Measurements from ENCODE around the gene ERICH3.

Gene ERICH3

DNA sequence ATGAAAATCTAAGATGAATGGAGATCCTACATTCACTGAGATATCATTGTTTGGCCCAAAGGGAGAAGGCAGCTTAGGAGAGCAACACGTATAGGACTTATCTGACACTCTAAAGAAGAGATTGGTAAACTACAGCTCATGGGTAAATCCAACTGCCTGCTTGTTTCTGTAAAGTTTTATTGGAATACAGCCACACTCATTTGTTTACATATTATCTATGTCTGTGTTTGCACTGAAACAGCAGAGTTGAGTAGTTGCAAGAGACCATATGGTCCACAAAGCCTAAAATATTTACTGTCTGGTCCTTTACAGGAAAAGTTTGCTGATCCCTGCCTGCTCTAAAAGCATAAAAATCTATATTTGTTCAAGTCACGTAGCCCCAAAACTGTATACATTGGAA is 146.9 kb downstream of the ERICH3 start:
- no peaks in the 10 kb centered on the region for H3K4me1 ChIP-seq (ENCODE audit: control insufficient read depth, low read length)
- H3K36me3 ChIP-seq (ENCODE audit: control insufficient read depth, low read length): no peaks in the 10 kb centered on the region
- H3K4me2 ChIP-seq (ENCODE audit: low read length): no peak overlapping the region
- no peak for TF ChIP-seq EZH2phosphoT487 (IDR thresholded peaks at IDR 0.05; ENCODE audit: borderline replicate concordance, low read length)
- no peaks in the 10 kb centered on the region for H3F3A ChIP-seq (ENCODE audit: control insufficient read depth, insufficient read depth)
- no peaks in the 10 kb centered on the region for H4K20me1 ChIP-seq (ENCODE audit: control insufficient read depth, insufficient read depth, low read depth, low read length)
- H3K27me3 ChIP-seq (ENCODE audit: control insufficient read depth, low read length): no peaks in the 10 kb centered on the region
- no peaks in the 10 kb centered on the region for H3K79me2 ChIP-seq (ENCODE audit: control insufficient read depth, low read length)
- H3K9me3 ChIP-seq (ENCODE audit: control insufficient read depth, insufficient read depth, low read length): no peaks in the 10 kb centered on the region
- H3K27ac ChIP-seq (ENCODE audit: low read depth, low read length): no peak overlapping the region
- H3K9me2 ChIP-seq (replicated peaks; ENCODE audit: control insufficient read depth, low read length): no peaks in the 10 kb centered on the region
- no peak overlapping the region for H3K4me3 ChIP-seq (ENCODE audit: low read length)

DNA sequence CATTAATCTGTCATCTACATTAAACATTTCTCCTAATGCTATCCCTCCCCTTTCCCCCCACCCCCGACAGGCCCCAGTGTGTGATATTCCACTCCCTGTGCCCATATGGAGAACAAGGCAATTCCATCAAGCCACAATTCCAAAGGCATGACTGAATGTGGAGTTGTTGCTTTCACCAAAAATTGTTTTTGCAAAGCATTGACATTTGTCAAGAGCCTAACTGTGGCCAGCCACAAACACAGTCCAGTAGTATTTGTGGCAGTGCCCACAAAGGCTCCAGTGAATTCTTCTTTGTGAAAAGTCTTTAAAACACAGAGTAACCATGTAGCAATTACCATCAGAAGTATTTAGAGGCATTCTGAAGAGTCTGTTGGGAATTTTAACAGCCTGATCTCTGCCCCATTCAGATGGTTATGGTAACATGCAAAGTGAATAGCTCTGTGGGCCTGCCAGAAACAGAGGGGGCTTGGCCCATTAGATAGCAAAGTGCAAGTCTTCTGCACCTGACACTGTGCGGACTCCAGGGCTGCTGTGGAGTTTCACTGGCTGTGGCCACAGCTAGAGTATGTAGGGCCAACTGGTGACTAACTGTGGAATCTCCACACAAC is 149.6 kb downstream of the ERICH3 start:
- Histone ChIP-seq H3F3A (ENCODE audit: control insufficient read depth, insufficient read depth) (no peaks in the 10 kb centered on the region), H3K27me3 (ENCODE audit: control insufficient read depth, low read length) (no peaks in the 10 kb centered on the region), H3K79me2 (ENCODE audit: control insufficient read depth, low read length) (no peaks in the 10 kb centered on the region), H3K27ac (ENCODE audit: low read depth, low read length) (no peak overlapping the region), H3K4me2 (ENCODE audit: low read length) (no peak overlapping the region), H4K20me1 (ENCODE audit: control insufficient read depth, insufficient read depth, low read depth, low read length) (no peaks in the 10 kb centered on the region), H3K36me3 (ENCODE audit: control insufficient read depth, low read length) (no peaks in the 10 kb centered on the region), H3K9me2 (replicated peaks; ENCODE audit: control insufficient read depth, low read length) (no peaks in the 10 kb centered on the region), H3K4me1 (ENCODE audit: control insufficient read depth, low read length) (no peaks in the 10 kb centered on the region), H3K9me3 (ENCODE audit: control insufficient read depth, insufficient read depth, low read length) (no peaks in the 10 kb centered on the region), H3K4me3 (ENCODE audit: low read length) (no peak overlapping the region)
- TF ChIP-seq EZH2phosphoT487 (IDR thresholded peaks at IDR 0.05; ENCODE audit: borderline replicate concordance, low read length) (no peak), CTCF (IDR thresholded peaks at IDR 0.05; ENCODE audit: low read depth, low read length, poor library complexity, severe bottlenecking) (no peak)

DNA sequence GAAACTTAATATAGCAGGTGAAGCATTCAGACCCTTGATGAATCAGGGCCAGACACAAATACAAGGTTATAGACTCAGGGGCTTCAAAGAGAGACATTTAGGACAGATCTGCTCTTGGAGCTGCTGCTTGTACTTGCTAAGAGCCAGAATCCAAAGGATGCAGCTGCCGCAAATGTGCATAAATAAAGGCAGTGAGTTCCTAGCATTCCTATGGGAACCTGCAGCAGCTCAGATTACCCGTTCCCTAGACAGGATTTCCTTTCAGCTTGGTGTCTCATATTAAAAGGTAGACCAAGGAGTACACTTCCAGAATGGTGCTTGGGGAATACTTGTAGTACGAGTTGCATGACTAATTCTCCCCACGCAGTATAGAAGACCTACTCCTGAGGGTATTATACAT is 151.4 kb downstream of the ERICH3 start:
- H3K79me2 ChIP-seq (ENCODE audit: control insufficient read depth, low read length): no peaks in the 10 kb centered on the region
- no peaks in the 10 kb centered on the region for H3K9me3 ChIP-seq (ENCODE audit: control insufficient read depth, insufficient read depth, low read length)
- no peaks in the 10 kb centered on the region for H4K20me1 ChIP-seq (ENCODE audit: control insufficient read depth, insufficient read depth, low read depth, low read length)
- TF ChIP-seq EZH2phosphoT487 (IDR thresholded peaks at IDR 0.05; ENCODE audit: borderline replicate concordance, low read length) (no peak), CTCF (IDR thresholded peaks at IDR 0.05; ENCODE audit: low read depth, low read length, poor library complexity, severe bottlenecking) (no peak)
- no peaks in the 10 kb centered on the region for H3F3A ChIP-seq (ENCODE audit: control insufficient read depth, insufficient read depth)
- no peaks in the 10 kb centered on the region for H3K27me3 ChIP-seq (ENCODE audit: control insufficient read depth, low read length)
- H3K4me2 ChIP-seq (ENCODE audit: low read length): no peak overlapping the region
- H3K36me3 ChIP-seq (ENCODE audit: control insufficient read depth, low read length): no peaks in the 10 kb centered on the region
- no peak overlapping the region for H3K4me3 ChIP-seq (ENCODE audit: low read length)
- no peaks in the 10 kb centered on the region for H3K4me1 ChIP-seq (ENCODE audit: control insufficient read depth, low read length)
- H3K9me2 ChIP-seq (replicated peaks; ENCODE audit: control insufficient read depth, low read length): no peaks in the 10 kb centered on the region
- no peak overlapping the region for H3K27ac ChIP-seq (ENCODE audit: low read depth, low read length)
